Chondrocyte (in vitro differentiated cells): ENCODE measurements around the gene SPEG. TPM values are rescaled to one million over a fixed set of nuclear protein-coding genes. Genes with fewer than 3 reads are reported as not detected.

Source experiments
- DNase-seq: peaks from one replicate; pipeline ENCODE4 v3.0.0; 2021; ENCODE audit warnings: mixed read lengths, low spot score
- H3K27ac Mint-ChIP-seq: one replicate; pipeline ENCODE4 v1.8.0; 2021; ENCODE audit warnings: mild to moderate bottlenecking, moderate library complexity, mixed read lengths; ENCODE audit not compliant: unreplicated experiment
- H3K27me3 Mint-ChIP-seq: 2 replicates; pipeline ENCODE4 v1.8.0; 2021; ENCODE audit warnings: low read depth, mixed read lengths
- H3K36me3 Mint-ChIP-seq: 2 replicates; pipeline ENCODE4 v1.8.0; 2021; ENCODE audit warnings: low read depth, mixed read lengths
- H3K4me1 Mint-ChIP-seq: 2 replicates; pipeline ENCODE4 v1.8.0; 2021; ENCODE audit warnings: low read depth, mild to moderate bottlenecking, mixed read lengths
- H3K4me3 Mint-ChIP-seq: one replicate; pipeline ENCODE4 v1.8.0; 2021; ENCODE audit warnings: mild to moderate bottlenecking, moderate library complexity, mixed read lengths; ENCODE audit not compliant: unreplicated experiment
- H3K9me3 Mint-ChIP-seq: 2 replicates; pipeline ENCODE4 v1.8.0; 2021; ENCODE audit warnings: low read depth, mixed read lengths
- CTCF ChIP-seq: fragments of 200-600 bp; sonication (generic); IDR thresholded peaks from 2 replicates; pipeline ENCODE4 v1.5.0; 2021; ENCODE audit warnings: antibody characterized with exemption, mild to moderate bottlenecking, moderate library complexity
- total RNA-seq: library from RNA; stranded (reverse); gene quantifications from 3 replicates; pipeline ENCODE4 v1.2.1, GENCODE V29; 2021

SPEG gene
- total RNA-seq, 1 donor from 2014 or later: 94.9 TPM

DNA sequence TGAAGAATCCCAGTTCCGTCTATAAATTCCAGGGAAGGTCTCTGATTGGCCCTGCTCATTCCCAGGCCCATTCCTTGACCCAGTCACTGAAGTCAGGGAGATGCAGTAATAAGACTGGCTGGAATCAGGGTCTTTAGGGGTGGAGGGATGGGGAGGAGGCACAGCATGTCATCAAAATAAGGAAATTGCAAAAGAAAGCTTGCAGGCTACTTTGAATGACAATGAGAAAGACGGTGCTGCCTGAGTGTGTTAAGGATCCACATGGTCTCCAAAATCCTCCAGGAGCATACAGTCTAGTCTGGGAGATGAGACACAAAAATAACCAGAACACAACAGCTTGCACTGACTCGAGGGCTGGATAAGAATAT lies 18.4 kb upstream of the SPEG start:
- peaks cover 2% of the 10 kb centered on the region for H3K27me3 Mint-ChIP-seq
- H3K4me3 Mint-ChIP-seq: no peak overlapping the region
- no peak overlapping the region for H3K27ac Mint-ChIP-seq
- peaks cover 6% of the 10 kb centered on the region for H3K9me3 Mint-ChIP-seq
- DNase-seq: no peak
- peaks cover 5% of the 10 kb centered on the region for H3K36me3 Mint-ChIP-seq
- peaks cover 27% of the 10 kb centered on the region for H3K4me1 Mint-ChIP-seq
- no peak for TF ChIP-seq CTCF

GRCh38 chr2:219416938-219417337 lies 17.7 kb upstream of the SPEG start:
- Mint-ChIP-seq H3K9me3 (peaks cover 6% of the 10 kb centered on the region), H3K36me3 (peaks cover 3% of the 10 kb centered on the region), H3K4me3 (no peak overlapping the region), H3K27ac (peak overlapping the region; percentile 59), H3K27me3 (peaks cover 2% of the 10 kb centered on the region), H3K4me1 (peaks cover 27% of the 10 kb centered on the region)
- no peak for DNase-seq
- TF ChIP-seq CTCF: no peak

- Mint-ChIP-seq H3K36me3 (peaks cover 2% of the 10 kb centered on the region), H3K27me3 (peaks cover 2% of the 10 kb centered on the region), H3K9me3 (peaks cover 5% of the 10 kb centered on the region), H3K4me3 (no peak overlapping the region), H3K4me1 (peaks cover 27% of the 10 kb centered on the region), H3K27ac (no peak overlapping the region)
- no peak for DNase-seq
- TF ChIP-seq CTCF: no peak
These were observed 17.3 kb upstream of the SPEG start for GRCh38 chr2:219417374-219417773.

DNA sequence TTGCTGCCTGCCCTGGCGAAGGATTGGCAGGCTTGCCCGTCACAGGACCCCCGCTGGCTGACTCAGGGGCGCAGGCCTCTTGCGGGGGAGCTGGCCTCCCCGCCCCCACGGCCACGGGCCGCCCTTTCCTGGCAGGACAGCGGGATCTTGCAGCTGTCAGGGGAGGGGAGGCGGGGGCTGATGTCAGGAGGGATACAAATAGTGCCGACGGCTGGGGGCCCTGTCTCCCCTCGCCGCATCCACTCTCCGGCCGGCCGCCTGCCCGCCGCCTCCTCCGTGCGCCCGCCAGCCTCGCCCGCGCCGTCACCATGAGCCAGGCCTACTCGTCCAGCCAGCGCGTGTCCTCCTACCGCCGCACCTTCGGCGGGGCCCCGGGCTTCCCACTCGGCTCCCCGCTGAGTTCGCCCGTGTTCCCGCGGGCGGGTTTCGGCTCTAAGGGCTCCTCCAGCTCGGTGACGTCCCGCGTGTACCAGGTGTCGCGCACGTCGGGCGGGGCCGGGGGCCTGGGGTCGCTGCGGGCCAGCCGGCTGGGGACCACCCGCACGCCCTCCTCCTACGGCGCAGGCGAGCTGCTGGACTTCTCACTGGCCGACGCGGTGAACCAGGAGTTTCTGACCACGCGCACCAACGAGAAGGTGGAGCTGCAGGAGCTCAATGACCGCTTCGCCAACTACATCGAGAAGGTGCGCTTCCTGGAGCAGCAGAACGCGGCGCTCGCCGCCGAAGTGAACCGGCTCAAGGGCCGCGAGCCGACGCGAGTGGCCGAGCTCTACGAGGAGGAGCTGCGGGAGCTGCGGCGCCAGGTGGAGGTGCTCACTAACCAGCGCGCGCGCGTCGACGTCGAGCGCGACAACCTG lies 16.3 kb upstream of the SPEG start, which contains the start of gene DES:
Gene DES, plus strand, starts transcription at position 223 of the 857 bp plus-strand sequence. Its CDS starts 86 bp downstream, at position 309.
- Mint-ChIP-seq H3K27me3 (peaks cover 2% of the 10 kb centered on the region), H3K4me1 (peaks cover 27% of the 10 kb centered on the region), H3K36me3 (no peaks in the 10 kb centered on the region), H3K27ac (no peak within 1 kb of the TSS), H3K9me3 (no peaks in the 10 kb centered on the region), H3K4me3 (peak within 1 kb of the TSS; percentile 48)
- TF ChIP-seq CTCF: no peak
- no peak for DNase-seq

GRCh38 chr2:219419012-219419324 lies 15.7 kb upstream of the SPEG start:
- H3K4me3 Mint-ChIP-seq: peak overlapping the region; percentile 48
- no peak for TF ChIP-seq CTCF
- H3K36me3 Mint-ChIP-seq: no peaks in the 10 kb centered on the region
- H3K4me1 Mint-ChIP-seq: peaks cover 27% of the 10 kb centered on the region
- H3K27me3 Mint-ChIP-seq: no peaks in the 10 kb centered on the region
- no peak for DNase-seq
- no peak overlapping the region for H3K27ac Mint-ChIP-seq
- no peaks in the 10 kb centered on the region for H3K9me3 Mint-ChIP-seq
